Measurements from ENCODE around the gene COL21A1. TPM values are rescaled to one million over a fixed set of nuclear protein-coding genes. Genes with fewer than 3 reads are reported as not detected.

Gene COL21A1
- total RNA-seq, 1 experiment from 2014 or later, result 3.3 TPM

- Histone ChIP-seq H3K27ac (ENCODE audit: low read length) (0 out of 2 replicates have a peak overlapping the region, but pooled peaks have one; percentile 6), H3K27me3 (ENCODE audit: control insufficient read depth, insufficient read depth, low read length) (no peaks in the 10 kb centered on the region), H3K4me3 (ENCODE audit: low read depth in 2 of 2, low read length in 2 of 2) (no peak overlapping the region), H3K9me3 (ENCODE audit: control insufficient read depth, insufficient read depth, low read depth, low read length) (no peaks in the 10 kb centered on the region), H3K36me3 (ENCODE audit: control insufficient read depth, insufficient read depth, low read length) (no peaks in the 10 kb centered on the region), H3K4me1 (ENCODE audit: control insufficient read depth, insufficient read depth, low read length) (no peaks in the 10 kb centered on the region)
- no TSS peak for BruUV-seq (replicated peaks)
- ChIA-PET POLR2A (no interaction called here), CTCF (no interaction called here)
- no peak for DNase-seq (ENCODE audit: low read depth, low spot score)
- in situ Hi-C loops (cut with HindIII; ENCODE audit: low pct_unique_long_range_greater_than_20kb, low sequenced_read_pairs) (no loop called here), intact Hi-C loops (cut with micrococcal nuclease; ENCODE audit: unreplicated experiment) (no loop called here)
- ATAC-seq, result no peak
- TF ChIP-seq REST (IDR thresholded peaks at IDR 0.05; ENCODE audit: insufficient read depth in 1 of 2, low read depth in 2 of 2, low read length in 1 of 2) (no peak), POLR2AphosphoS5 (IDR thresholded peaks at IDR 0.05; ENCODE audit: low read depth, low read length) (no peak), TCF7L2 (IDR thresholded peaks at IDR 0.05; ENCODE audit: low read depth, low read length) (no peak), SIN3A (IDR thresholded peaks at IDR 0.05; ENCODE audit: borderline replicate concordance, insufficient read depth, low read depth, low read length) (no peak), CTCF (IDR thresholded peaks at IDR 0.05) (no peak)
Measured at GRCh38 chr6:56241124-56241802, 6.1 kb downstream of the COL21A1 start.

GRCh38 chr6:56238352-56238751 lies 9.0 kb downstream of the COL21A1 start:
- no peak for ATAC-seq
- TF ChIP-seq REST (IDR thresholded peaks at IDR 0.05; ENCODE audit: insufficient read depth in 1 of 2, low read depth in 2 of 2, low read length in 1 of 2), result no peak
- TF ChIP-seq CTCF (IDR thresholded peaks at IDR 0.05), result no peak
- TF ChIP-seq TCF7L2 (IDR thresholded peaks at IDR 0.05; ENCODE audit: low read depth, low read length), result no peak
- no peak for TF ChIP-seq SIN3A (IDR thresholded peaks at IDR 0.05; ENCODE audit: borderline replicate concordance, insufficient read depth, low read depth, low read length)
- no peak for TF ChIP-seq POLR2AphosphoS5 (IDR thresholded peaks at IDR 0.05; ENCODE audit: low read depth, low read length)
- no peak overlapping the region for H3K27ac ChIP-seq (ENCODE audit: low read length)
- CTCF ChIA-PET, result interaction anchor here (0.6 to 0.7 kb wide), 3 partner anchors 54 to 1253 kb away, joined by 7 to 8 read pairs (median 7); no protein-coding TSS in a partner anchor
- in situ Hi-C loops (cut with HindIII; ENCODE audit: low pct_unique_long_range_greater_than_20kb, low sequenced_read_pairs), result no loop called here
- no peaks in the 10 kb centered on the region; the same call in 1 of the 2 replicates for H3K4me1 ChIP-seq (ENCODE audit: control insufficient read depth, insufficient read depth, low read length)
- H3K4me3 ChIP-seq (ENCODE audit: low read depth in 2 of 2, low read length in 2 of 2), result no peak overlapping the region
- no peaks in the 10 kb centered on the region for H3K36me3 ChIP-seq (ENCODE audit: control insufficient read depth, insufficient read depth, low read length)
- POLR2A ChIA-PET, result interaction anchor here (0.6 kb wide), 1 partner anchor 10 kb away, joined by 3 read pairs; no protein-coding TSS in a partner anchor
- H3K9me3 ChIP-seq (ENCODE audit: control insufficient read depth, insufficient read depth, low read depth, low read length), result no peaks in the 10 kb centered on the region
- DNase-seq (ENCODE audit: low read depth, low spot score), result no peak
- no TSS peak for BruUV-seq (replicated peaks)
- no peaks in the 10 kb centered on the region for H3K27me3 ChIP-seq (ENCODE audit: control insufficient read depth, insufficient read depth, low read length)
- intact Hi-C loops (cut with micrococcal nuclease; ENCODE audit: unreplicated experiment), result no loop called here

Measured in Panc1 (cell line).